ENCODE measurements around the gene NECAB2. TPM values are rescaled to one million over a fixed set of nuclear protein-coding genes. Genes with fewer than 3 reads are reported as not detected.

The NECAB2 gene
- total and polyA plus RNA-seq, 2 donors (not counting 1 experiment from before 2014, with no cell fraction given): 0.03 to 0.17 TPM

DNA sequence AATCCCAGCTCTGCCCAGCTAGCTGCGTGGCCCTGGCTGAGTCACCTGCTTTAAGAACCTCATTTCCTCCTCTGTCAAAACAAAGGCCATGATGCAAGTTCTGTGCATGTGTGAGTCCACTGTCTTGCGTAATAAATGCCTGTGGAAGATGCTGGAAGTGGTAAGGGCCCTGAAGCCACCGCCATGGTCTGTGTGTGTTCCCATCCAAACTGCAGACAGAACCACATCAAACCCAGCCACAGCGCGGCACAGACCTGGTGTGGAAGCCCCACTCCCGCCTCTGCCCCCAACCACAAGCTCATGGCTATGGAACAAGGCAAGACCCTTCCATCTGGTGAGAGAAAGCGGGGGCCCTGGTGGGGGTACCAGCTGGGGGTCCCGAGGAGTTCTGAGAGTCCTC lies 26.0 kb downstream of the NECAB2 start:
- H4K20me1 ChIP-seq (ENCODE audit: control insufficient read depth, extremely low read depth, insufficient read depth, low read length): no peaks in the 10 kb centered on the region
- no peaks in the 10 kb centered on the region for H3K79me2 ChIP-seq (ENCODE audit: control insufficient read depth, insufficient read depth, low read length)
- H3K9me3 ChIP-seq (ENCODE audit: control insufficient read depth, insufficient read depth, low read depth, low read length): no peaks in the 10 kb centered on the region
- no peak for TF ChIP-seq EZH2 (IDR thresholded peaks at IDR 0.05; ENCODE audit: low read length, missing control alignments)
- TF ChIP-seq, protein P1, sequence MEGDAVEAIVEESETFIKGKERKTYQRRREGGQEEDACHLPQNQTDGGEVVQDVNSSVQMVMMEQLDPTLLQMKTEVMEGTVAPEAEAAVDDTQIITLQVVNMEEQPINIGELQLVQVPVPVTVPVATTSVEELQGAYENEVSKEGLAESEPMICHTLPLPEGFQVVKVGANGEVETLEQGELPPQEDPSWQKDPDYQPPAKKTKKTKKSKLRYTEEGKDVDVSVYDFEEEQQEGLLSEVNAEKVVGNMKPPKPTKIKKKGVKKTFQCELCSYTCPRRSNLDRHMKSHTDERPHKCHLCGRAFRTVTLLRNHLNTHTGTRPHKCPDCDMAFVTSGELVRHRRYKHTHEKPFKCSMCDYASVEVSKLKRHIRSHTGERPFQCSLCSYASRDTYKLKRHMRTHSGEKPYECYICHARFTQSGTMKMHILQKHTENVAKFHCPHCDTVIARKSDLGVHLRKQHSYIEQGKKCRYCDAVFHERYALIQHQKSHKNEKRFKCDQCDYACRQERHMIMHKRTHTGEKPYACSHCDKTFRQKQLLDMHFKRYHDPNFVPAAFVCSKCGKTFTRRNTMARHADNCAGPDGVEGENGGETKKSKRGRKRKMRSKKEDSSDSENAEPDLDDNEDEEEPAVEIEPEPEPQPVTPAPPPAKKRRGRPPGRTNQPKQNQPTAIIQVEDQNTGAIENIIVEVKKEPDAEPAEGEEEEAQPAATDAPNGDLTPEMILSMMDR (conservative IDR thresholded peaks at IDR 0.05 in 1 of 2, IDR thresholded peaks at IDR 0.05 in 1 of 2; ENCODE audit: low read depth in 1 of 2, low read length in 2 of 2): no peak
- peaks cover 5% of the 10 kb centered on the region for H3K27me3 ChIP-seq (ENCODE audit: control insufficient read depth, insufficient read depth, low read length)
- H3K4me3 ChIP-seq (replicated peaks in 1 of 4; ENCODE audit: control extremely low read depth in 1 of 4, insufficient read depth in 1 of 4, low read depth in 3 of 4, low read length in 4 of 4): no peak overlapping the region
- H3K4me1 ChIP-seq (ENCODE audit: control insufficient read depth, extremely low read depth, insufficient read depth, low read length): peaks cover 2% of the 10 kb centered on the region
- no peaks in the 10 kb centered on the region for H3K36me3 ChIP-seq (ENCODE audit: control insufficient read depth, insufficient read depth, low read length)
- H3K27ac ChIP-seq (ENCODE audit: insufficient read depth, low read length): no peak overlapping the region
- H3K9ac ChIP-seq (ENCODE audit: insufficient read depth, low read length): no peak overlapping the region
- peak; percentile 86 to 91 for DNase-seq (ENCODE audit: low read depth in 2 of 2)
- H2AFZ ChIP-seq (ENCODE audit: low read length): no peak overlapping the region
- no peak overlapping the region for H3K4me2 ChIP-seq (ENCODE audit: extremely low read depth, insufficient read depth, low read length)

- no peak overlapping the region for H3K9ac ChIP-seq (ENCODE audit: insufficient read depth, low read length)
- peak in 1 of 2 donors; percentile 14 for DNase-seq (ENCODE audit: low read depth in 2 of 2)
These were observed 26.7 kb downstream of the NECAB2 start for GRCh38 chr16:83994703-83995102.

DNA sequence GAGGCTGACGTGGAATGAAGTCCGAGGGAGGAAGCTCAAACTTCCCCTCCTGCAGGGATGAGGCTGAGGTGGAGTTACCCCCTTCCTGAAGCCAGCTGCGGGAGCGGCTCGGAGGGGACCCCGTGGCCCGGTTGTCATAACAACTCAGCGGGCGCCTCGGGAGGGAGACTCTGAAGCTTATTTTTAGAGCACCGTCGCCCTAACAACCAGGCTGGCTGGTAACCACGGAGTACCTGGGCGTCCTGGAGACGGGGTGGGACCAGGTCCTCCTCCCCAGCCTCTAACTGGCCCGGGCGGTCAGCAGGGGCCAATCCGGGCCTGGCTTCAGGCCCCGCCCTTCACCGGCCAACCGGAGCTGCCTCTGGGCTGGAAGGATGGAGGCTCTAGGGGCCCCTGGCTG lies 27.7 kb downstream of the NECAB2 start:
- H3K27ac ChIP-seq (ENCODE audit: insufficient read depth, low read length): no peak overlapping the region
- no peak overlapping the region for H3K4me2 ChIP-seq (ENCODE audit: extremely low read depth, insufficient read depth, low read length)
- H4K20me1 ChIP-seq (ENCODE audit: control insufficient read depth, extremely low read depth, insufficient read depth, low read length): no peaks in the 10 kb centered on the region
- H3K4me1 ChIP-seq (ENCODE audit: control insufficient read depth, extremely low read depth, insufficient read depth, low read length): peaks cover 2% of the 10 kb centered on the region
- DNase-seq (ENCODE audit: low read depth in 2 of 2): peak; percentile 8 to 16
- no peaks in the 10 kb centered on the region for H3K9me3 ChIP-seq (ENCODE audit: control insufficient read depth, insufficient read depth, low read depth, low read length)
- H3K9ac ChIP-seq (ENCODE audit: insufficient read depth, low read length): no peak overlapping the region
- H3K79me2 ChIP-seq (ENCODE audit: control insufficient read depth, insufficient read depth, low read length): no peaks in the 10 kb centered on the region
- H3K36me3 ChIP-seq (ENCODE audit: control insufficient read depth, insufficient read depth, low read length): no peaks in the 10 kb centered on the region
- H3K4me3 ChIP-seq (replicated peaks in 1 of 4; ENCODE audit: control extremely low read depth in 1 of 4, insufficient read depth in 1 of 4, low read depth in 3 of 4, low read length in 4 of 4): no peak overlapping the region
- TF ChIP-seq, protein P1 (conservative IDR thresholded peaks at IDR 0.05 in 1 of 2, IDR thresholded peaks at IDR 0.05 in 1 of 2; ENCODE audit: low read depth in 1 of 2, low read length in 2 of 2): no peak
- no peak for TF ChIP-seq EZH2 (IDR thresholded peaks at IDR 0.05; ENCODE audit: low read length, missing control alignments)
- no peaks in the 10 kb centered on the region for H3K27me3 ChIP-seq (ENCODE audit: control insufficient read depth, insufficient read depth, low read length)
- H2AFZ ChIP-seq (ENCODE audit: low read length): no peak overlapping the region

More at GRCh38 chr16:83994703-83995102, 26.7 kb downstream of the NECAB2 start:
- no peak overlapping the region for H3K4me3 ChIP-seq (replicated peaks in 1 of 4; ENCODE audit: control extremely low read depth in 1 of 4, insufficient read depth in 1 of 4, low read depth in 3 of 4, low read length in 4 of 4)
- H3K27ac ChIP-seq (ENCODE audit: insufficient read depth, low read length): no peak overlapping the region
- no peaks in the 10 kb centered on the region for H3K27me3 ChIP-seq (ENCODE audit: control insufficient read depth, insufficient read depth, low read length)
- no peaks in the 10 kb centered on the region for H4K20me1 ChIP-seq (ENCODE audit: control insufficient read depth, extremely low read depth, insufficient read depth, low read length)
- TF ChIP-seq, protein P1 (conservative IDR thresholded peaks at IDR 0.05 in 1 of 2, IDR thresholded peaks at IDR 0.05 in 1 of 2; ENCODE audit: low read depth in 1 of 2, low read length in 2 of 2): no peak
- no peak for TF ChIP-seq EZH2 (IDR thresholded peaks at IDR 0.05; ENCODE audit: low read length, missing control alignments)
- H3K9me3 ChIP-seq (ENCODE audit: control insufficient read depth, insufficient read depth, low read depth, low read length): no peaks in the 10 kb centered on the region
- no peak overlapping the region for H2AFZ ChIP-seq (ENCODE audit: low read length)
- no peak overlapping the region for H3K4me2 ChIP-seq (ENCODE audit: extremely low read depth, insufficient read depth, low read length)
- H3K4me1 ChIP-seq (ENCODE audit: control insufficient read depth, extremely low read depth, insufficient read depth, low read length): peaks cover 2% of the 10 kb centered on the region
- H3K79me2 ChIP-seq (ENCODE audit: control insufficient read depth, insufficient read depth, low read length): no peaks in the 10 kb centered on the region
- no peaks in the 10 kb centered on the region for H3K36me3 ChIP-seq (ENCODE audit: control insufficient read depth, insufficient read depth, low read length)

Data from fibroblast of lung (primary cell).